ENCODE results near the gene PJA2. TPM values are rescaled to one million over a fixed set of nuclear protein-coding genes. Genes with fewer than 3 reads are reported as not detected.

Gene PJA2
- total RNA-seq, 1 experiment from 2014 or later, result 14.3 TPM

DNA sequence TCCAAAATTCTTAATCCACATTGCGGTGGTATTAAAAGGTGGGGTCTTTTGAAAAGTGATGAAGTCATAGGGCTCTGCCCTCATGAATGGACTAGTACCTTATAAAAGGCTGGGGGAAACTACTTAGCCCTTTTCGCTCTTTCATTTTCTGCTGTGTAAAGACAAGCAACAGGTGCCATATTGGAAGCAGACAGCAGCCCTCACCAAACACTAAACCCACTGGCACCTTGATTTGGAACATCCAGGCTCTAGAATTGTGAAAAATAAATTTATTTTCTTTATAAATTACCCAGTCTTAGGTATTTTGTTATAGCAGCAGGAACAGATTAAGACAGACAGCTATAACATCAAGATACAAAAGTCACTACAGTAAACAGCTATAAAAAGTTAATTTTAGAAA lies 12.8 kb downstream of the PJA2 start:
- H3K4me2 ChIP-seq (ENCODE audit: low read length), result no peak overlapping the region
- ChIA-PET POLR2A (ENCODE audit: unreplicated experiment) (no interaction called here), CTCF (no interaction called here)
- H3F3A ChIP-seq (ENCODE audit: low read length, unreplicated experiment), result no peaks in the 10 kb centered on the region
- peaks cover 7% of the 10 kb centered on the region; the same call in 1 of the 2 replicates for H4K20me1 ChIP-seq (ENCODE audit: low read length)
- H3K79me2 ChIP-seq (ENCODE audit: low read length), result peaks cover 82% of the 10 kb centered on the region
- H3K36me3 ChIP-seq (ENCODE audit: low read depth, low read length), result 0 out of 2 replicates have a peak, but pooled peaks cover under 1% of the 10 kb centered on the region
- BruUV-seq (replicated peaks), result no TSS peak
- ATAC-seq, result no peak
- TF ChIP-seq EZH2phosphoT487 (IDR thresholded peaks at IDR 0.05; ENCODE audit: borderline replicate concordance, low read length), result no peak
- TF ChIP-seq EZH2 (IDR thresholded peaks at IDR 0.05; ENCODE audit: low read length, unreplicated experiment), result no peak
- no peak for TF ChIP-seq CTCF (conservative IDR thresholded peaks at IDR 0.05; ENCODE audit: low read depth, low read length)
- no peaks in the 10 kb centered on the region for H3K27me3 ChIP-seq (ENCODE audit: low read length)
- intact Hi-C loops (cut with micrococcal nuclease), result no loop called here
- no peak for DNase-seq
- H2AFZ ChIP-seq (ENCODE audit: low read length), result no peak overlapping the region
- no peaks in the 10 kb centered on the region for H3K4me1 ChIP-seq (ENCODE audit: insufficient read depth, low read length)
- no peaks in the 10 kb centered on the region for H3K9me2 ChIP-seq (replicated peaks; ENCODE audit: low read length)
- H3K9me3 ChIP-seq (ENCODE audit: low read length), result no peaks in the 10 kb centered on the region
- no peak overlapping the region for H3K4me3 ChIP-seq (ENCODE audit: low read length)
- no peak overlapping the region for H3K27ac ChIP-seq (ENCODE audit: low read length)
- no peak overlapping the region for H3K9ac ChIP-seq (ENCODE audit: low read length)

- DNase-seq (no peak), ATAC-seq (no peak)
- BruUV-seq (replicated peaks), result no TSS peak
- no peaks in the 10 kb centered on the region for H3K9me2 ChIP-seq (replicated peaks; ENCODE audit: low read length)
- H2AFZ ChIP-seq (ENCODE audit: low read length), result no peak overlapping the region
- ChIA-PET POLR2A (ENCODE audit: unreplicated experiment) (no interaction called here), CTCF (no interaction called here)
- H3K4me3 ChIP-seq (ENCODE audit: low read length), result no peak overlapping the region
- H3K9ac ChIP-seq (ENCODE audit: low read length), result no peak overlapping the region
- no peaks in the 10 kb centered on the region for H3K4me1 ChIP-seq (ENCODE audit: insufficient read depth, low read length)
- H3K9me3 ChIP-seq (ENCODE audit: low read length), result no peaks in the 10 kb centered on the region
- no peak overlapping the region for H3K4me2 ChIP-seq (ENCODE audit: low read length)
- intact Hi-C loops (cut with micrococcal nuclease), result no loop called here
- H3F3A ChIP-seq (ENCODE audit: low read length, unreplicated experiment), result no peaks in the 10 kb centered on the region
- H3K36me3 ChIP-seq (ENCODE audit: low read depth, low read length), result 0 out of 2 replicates have a peak, but pooled peaks cover 6% of the 10 kb centered on the region
- no peak overlapping the region for H3K27ac ChIP-seq (ENCODE audit: low read length)
- TF ChIP-seq EZH2phosphoT487 (IDR thresholded peaks at IDR 0.05; ENCODE audit: borderline replicate concordance, low read length) (no peak), CTCF (conservative IDR thresholded peaks at IDR 0.05; ENCODE audit: low read depth, low read length) (no peak), EZH2 (IDR thresholded peaks at IDR 0.05; ENCODE audit: low read length, unreplicated experiment) (no peak)
- H3K27me3 ChIP-seq (ENCODE audit: low read length), result no peaks in the 10 kb centered on the region
- H3K79me2 ChIP-seq (ENCODE audit: low read length), result peaks cover 76% of the 10 kb centered on the region
- peaks cover 7% of the 10 kb centered on the region; the same call in 1 of the 2 replicates for H4K20me1 ChIP-seq (ENCODE audit: low read length)
Observed at GRCh38 chr5:109394806-109395205, 15.0 kb downstream of the PJA2 start.

DNA sequence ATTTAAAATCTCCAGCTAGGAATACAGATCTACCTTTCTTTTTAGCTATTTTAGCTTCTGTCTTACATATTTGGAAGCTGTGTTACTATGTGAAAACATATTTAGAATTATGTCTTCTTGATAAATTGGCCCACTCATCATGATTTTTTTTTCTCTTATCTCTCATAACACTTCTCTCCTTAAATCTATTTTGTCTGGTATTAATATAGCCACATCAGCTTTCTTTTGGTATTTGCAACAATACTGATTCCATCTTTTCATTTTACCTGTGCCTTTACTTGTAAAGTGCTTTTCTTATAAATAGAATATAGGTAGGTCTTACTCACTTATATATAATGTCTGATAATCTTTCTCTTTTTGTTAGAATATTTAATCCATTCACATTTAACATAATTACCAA lies 19.6 kb downstream of the PJA2 start:
- Histone ChIP-seq H3K27ac (ENCODE audit: low read length) (no peak overlapping the region), H3K9me2 (replicated peaks; ENCODE audit: low read length) (no peaks in the 10 kb centered on the region), H3K36me3 (ENCODE audit: low read depth, low read length) (0 out of 2 replicates have a peak, but pooled peaks cover 6% of the 10 kb centered on the region), H3F3A (ENCODE audit: low read length, unreplicated experiment) (no peaks in the 10 kb centered on the region), H3K27me3 (ENCODE audit: low read length) (no peaks in the 10 kb centered on the region), H3K4me2 (ENCODE audit: low read length) (no peak overlapping the region), H3K9ac (ENCODE audit: low read length) (no peak overlapping the region), H2AFZ (ENCODE audit: low read length) (no peak overlapping the region), H3K79me2 (ENCODE audit: low read length) (peaks cover 43% of the 10 kb centered on the region), H4K20me1 (ENCODE audit: low read length) (no peaks in the 10 kb centered on the region), H3K9me3 (ENCODE audit: low read length) (no peaks in the 10 kb centered on the region), H3K4me3 (ENCODE audit: low read length) (no peak overlapping the region), H3K4me1 (ENCODE audit: insufficient read depth, low read length) (peaks cover 19% of the 10 kb centered on the region; the same call in 1 of the 2 replicates)
- no peak for DNase-seq
- no peak for TF ChIP-seq EZH2 (IDR thresholded peaks at IDR 0.05; ENCODE audit: low read length, unreplicated experiment)
- TF ChIP-seq EZH2phosphoT487 (IDR thresholded peaks at IDR 0.05; ENCODE audit: borderline replicate concordance, low read length), result no peak
- TF ChIP-seq CTCF (conservative IDR thresholded peaks at IDR 0.05; ENCODE audit: low read depth, low read length), result no peak
- intact Hi-C loops (cut with micrococcal nuclease), result no loop called here
- no TSS peak for BruUV-seq (replicated peaks)
- ChIA-PET POLR2A (ENCODE audit: unreplicated experiment) (no interaction called here), CTCF (no interaction called here)
- ATAC-seq, result no peak

All from PC-3 (cell line).